ENCODE measurements around the gene NOG. TPM values are rescaled to one million over a fixed set of nuclear protein-coding genes. Genes with fewer than 3 reads are reported as not detected.

The NOG gene
- total RNA-seq, 1 experiment from 2014 or later, result 0.25 TPM

GRCh38 chr17:56597495-56597990 lies 4.0 kb downstream of the NOG start:
- H3K27me3 ChIP-seq (ENCODE audit: insufficient read depth, low read length), result peaks cover 10% of the 10 kb centered on the region; the same call in 1 of the 2 replicates
- ChIA-PET CTCF (no interaction called here), POLR2A (no interaction called here), RAD21 (ENCODE audit: low non-redundant PET in 1 of 2, low total read pairs in 2 of 2, uncharacterized antibody in 2 of 2, unreplicated experiment in 2 of 2) (no interaction called here)
- H3K79me2 ChIP-seq (ENCODE audit: insufficient read depth, low read length), result no peaks in the 10 kb centered on the region
- ATAC-seq, result no peak
- peaks cover 5 to 17% of the 10 kb centered on the region in 2 experiments; a peak in 2 of 4 replicates for H3K4me1 ChIP-seq (ENCODE audit: control insufficient read depth in 1 of 2, insufficient read depth in 2 of 2, low read length in 2 of 2)
- H3K9ac ChIP-seq (ENCODE audit: low read length), result no peak overlapping the region
- no peaks in the 10 kb centered on the region for H3K36me3 ChIP-seq (ENCODE audit: control insufficient read depth in 1 of 2, insufficient read depth in 2 of 2, low read length in 2 of 2)
- DNase-seq (ENCODE audit: low read depth, low spot score), result no peak
- H3K4me3 ChIP-seq (replicated peaks in 1 of 2; ENCODE audit: low read depth in 1 of 2, low read length in 2 of 2), result no peak overlapping the region
- H2AFZ ChIP-seq (ENCODE audit: low read depth, low read length, poor library complexity, severe bottlenecking), result no peak overlapping the region
- no peaks in the 10 kb centered on the region for H3K9me3 ChIP-seq (ENCODE audit: control insufficient read depth in 1 of 2, insufficient read depth in 1 of 2, low read depth in 1 of 2, low read length in 2 of 2)
- TF ChIP-seq YY1 (IDR thresholded peaks at IDR 0.05; ENCODE audit: extremely low read depth, insufficient replicate concordance, low read depth, low read length), result no peak
- no peak for TF ChIP-seq REST (IDR thresholded peaks at IDR 0.05; ENCODE audit: low read depth)
- TF ChIP-seq ZNF274 (IDR thresholded peaks at IDR 0.05; ENCODE audit: low read depth, low read length), result no peak
- no peak for TF ChIP-seq JUND (IDR thresholded peaks at IDR 0.05)
- TF ChIP-seq EGR1 (IDR thresholded peaks at IDR 0.05; ENCODE audit: low read depth), result no peak
- no peak for TF ChIP-seq CEBPB (IDR thresholded peaks at IDR 0.05; ENCODE audit: low read depth)
- no peak for TF ChIP-seq RAD21 (IDR thresholded peaks at IDR 0.05; ENCODE audit: low read depth)
- TF ChIP-seq TCF7L2 (IDR thresholded peaks at IDR 0.05; ENCODE audit: borderline replicate concordance, extremely low read depth, insufficient read depth, insufficient read length), result no peak
- TF ChIP-seq ELF1 (IDR thresholded peaks at IDR 0.05; ENCODE audit: borderline replicate concordance, low read depth), result no peak
- TF ChIP-seq ZFX (IDR thresholded peaks at IDR 0.05), result no peak
- no peak for TF ChIP-seq FOSL1 (IDR thresholded peaks at IDR 0.05; ENCODE audit: low read depth)
- TF ChIP-seq POLR2AphosphoS5 (IDR thresholded peaks at IDR 0.05; ENCODE audit: low read depth, low read length), result no peak
- TF ChIP-seq, protein P1, sequence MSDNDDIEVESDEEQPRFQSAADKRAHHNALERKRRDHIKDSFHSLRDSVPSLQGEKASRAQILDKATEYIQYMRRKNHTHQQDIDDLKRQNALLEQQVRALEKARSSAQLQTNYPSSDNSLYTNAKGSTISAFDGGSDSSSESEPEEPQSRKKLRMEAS (IDR thresholded peaks at IDR 0.05), result no peak
- TF ChIP-seq ZBTB33 (IDR thresholded peaks at IDR 0.05; ENCODE audit: extremely low read depth, insufficient replicate concordance, low read length), result no peak
- no peak for TF ChIP-seq EZH2phosphoT487 (IDR thresholded peaks at IDR 0.05; ENCODE audit: borderline replicate concordance)
- no peak for TF ChIP-seq EZH2 (IDR thresholded peaks at IDR 0.05)
- TF ChIP-seq POLR2A (IDR thresholded peaks at IDR 0.05; ENCODE audit: borderline replicate concordance, extremely low read depth, insufficient read depth, insufficient read length), result no peak
- no peak overlapping the region for H3K4me2 ChIP-seq (ENCODE audit: low read length)
- BruUV-seq (replicated peaks), result no TSS peak
- no peaks in the 10 kb centered on the region for H4K20me1 ChIP-seq (ENCODE audit: insufficient read depth)
- intact Hi-C loops (cut with micrococcal nuclease), result no loop called here
- H3K9me2 ChIP-seq (ENCODE audit: insufficient read depth), result no peaks in the 10 kb centered on the region
- H3K27ac ChIP-seq (ENCODE audit: low read depth, low read length), result no peak overlapping the region
